Osteocyte (in vitro differentiated cells): ENCODE measurements around the gene NECTIN4. TPM values are rescaled to one million over a fixed set of nuclear protein-coding genes. Genes with fewer than 3 reads are reported as not detected.

Experiments used
- DNase-seq: peaks from one replicate; pipeline ENCODE4 v3.0.0; 2021; ENCODE audit warnings: mixed read lengths; ENCODE audit not compliant: unreplicated experiment; ENCODE audit errors: extremely low spot score
- H3K27ac Mint-ChIP-seq: one replicate; pipeline ENCODE4 v1.8.0; 2021; ENCODE audit warnings: mild to moderate bottlenecking, mixed read lengths; ENCODE audit not compliant: unreplicated experiment
- H3K27me3 Mint-ChIP-seq: one replicate; pipeline ENCODE4 v1.8.0; 2021; ENCODE audit warnings: mixed read lengths; ENCODE audit not compliant: unreplicated experiment
- H3K36me3 Mint-ChIP-seq: one replicate; pipeline ENCODE4 v1.8.0; 2021; ENCODE audit warnings: mixed read lengths; ENCODE audit not compliant: unreplicated experiment
- H3K4me1 Mint-ChIP-seq: one replicate; pipeline ENCODE4 v1.8.0; 2021; ENCODE audit warnings: mixed read lengths; ENCODE audit not compliant: unreplicated experiment
- H3K4me3 Mint-ChIP-seq: one replicate; pipeline ENCODE4 v1.8.0; 2021; ENCODE audit warnings: mild to moderate bottlenecking, moderate library complexity, mixed read lengths; ENCODE audit not compliant: unreplicated experiment
- H3K9me3 Mint-ChIP-seq: one replicate; pipeline ENCODE4 v1.8.0; 2021; ENCODE audit warnings: mixed read lengths; ENCODE audit not compliant: unreplicated experiment
- CTCF ChIP-seq: fragments of 200-600 bp; sonication (generic); IDR thresholded peaks from 2 replicates; pipeline ENCODE4 v1.5.0; 2021; ENCODE audit warnings: antibody characterized with exemption, mild to moderate bottlenecking, moderate library complexity
- total RNA-seq: library from RNA; stranded (reverse); gene quantifications from 2 replicates; pipeline ENCODE4 v1.2.1, GENCODE V29; 2021

Gene NECTIN4
- total RNA-seq, 1 donor from 2014 or later: not detected

DNA sequence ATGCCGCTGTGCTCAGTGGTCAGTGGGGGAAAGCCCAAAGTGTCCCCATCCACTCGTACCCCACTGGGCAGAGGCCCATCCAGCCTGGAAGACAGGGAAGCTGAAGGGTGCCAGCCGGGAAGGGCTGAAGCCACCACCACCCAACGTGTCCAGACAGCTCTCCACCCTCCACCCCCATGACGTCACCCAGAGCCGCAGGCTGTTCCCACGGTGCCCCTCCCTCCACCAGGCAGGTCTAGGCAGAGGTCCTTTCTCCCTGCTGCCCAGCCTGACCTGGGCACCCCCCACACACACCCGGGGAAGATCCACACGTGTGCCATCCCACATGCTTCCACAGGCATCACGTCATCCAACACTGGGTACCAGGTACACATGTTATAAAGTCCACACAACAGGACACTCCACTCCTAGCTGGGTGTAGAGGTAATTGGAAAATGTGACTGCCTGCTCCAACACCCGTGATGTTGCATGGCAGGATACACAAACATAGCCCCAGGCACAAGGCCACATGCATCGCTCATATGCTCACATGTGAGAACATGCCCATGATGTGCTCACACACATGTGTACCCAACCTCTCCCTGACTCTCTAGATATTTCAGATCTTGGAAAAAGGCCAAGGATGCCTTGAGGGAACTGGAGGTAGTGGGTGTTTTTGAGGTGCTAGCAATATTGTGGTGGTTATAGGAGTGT is 14.5 kb downstream of the NECTIN4 start:
- Mint-ChIP-seq H3K9me3 (no peaks in the 10 kb centered on the region), H3K4me3 (no peak overlapping the region), H3K27ac (no peak overlapping the region), H3K4me1 (no peaks in the 10 kb centered on the region), H3K27me3 (no peaks in the 10 kb centered on the region), H3K36me3 (no peaks in the 10 kb centered on the region)
- no peak for TF ChIP-seq CTCF
- DNase-seq: no peak

DNA sequence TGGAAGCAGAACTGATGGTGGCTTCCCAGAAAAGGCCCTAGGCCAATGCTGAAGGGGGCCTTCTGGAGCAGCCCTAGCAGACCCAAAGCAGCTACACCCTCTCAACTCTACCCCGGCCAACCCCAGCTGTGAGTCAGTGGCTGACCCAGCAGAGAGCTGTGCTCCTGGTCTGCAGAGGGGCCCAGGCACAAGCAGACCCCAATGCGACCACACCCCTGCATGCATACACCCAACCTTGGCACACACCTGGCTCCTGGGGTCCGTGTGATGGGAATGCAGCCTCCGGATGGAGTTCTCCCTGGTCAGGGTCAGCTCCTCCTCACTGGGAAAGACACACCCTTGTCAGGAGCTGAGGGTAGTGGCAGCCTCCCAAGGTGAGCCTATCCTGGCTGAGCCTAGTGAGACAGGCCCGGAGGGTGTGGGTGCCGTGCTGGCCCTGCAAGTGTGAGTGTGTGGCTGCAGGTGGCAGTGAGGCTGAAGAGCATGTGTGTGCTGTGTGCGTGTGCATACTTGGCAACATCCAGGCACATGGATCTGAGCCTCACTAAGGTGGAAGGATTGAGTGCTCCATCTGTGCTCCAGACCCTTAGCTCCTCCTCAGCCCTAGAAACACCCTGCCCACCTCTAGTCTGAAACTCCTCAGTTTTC is 15.8 kb downstream of the NECTIN4 start:
- no peaks in the 10 kb centered on the region for H3K27me3 Mint-ChIP-seq
- TF ChIP-seq CTCF: no peak
- H3K27ac Mint-ChIP-seq: no peak overlapping the region
- no peak overlapping the region for H3K4me3 Mint-ChIP-seq
- no peak for DNase-seq
- no peaks in the 10 kb centered on the region for H3K9me3 Mint-ChIP-seq
- H3K36me3 Mint-ChIP-seq: no peaks in the 10 kb centered on the region
- H3K4me1 Mint-ChIP-seq: no peaks in the 10 kb centered on the region

GRCh38 chr1:161072751-161073449 is 16.5 kb downstream of the NECTIN4 start:
- TF ChIP-seq CTCF: no peak
- Mint-ChIP-seq H3K4me1 (no peaks in the 10 kb centered on the region), H3K27me3 (no peaks in the 10 kb centered on the region), H3K36me3 (no peaks in the 10 kb centered on the region), H3K9me3 (no peaks in the 10 kb centered on the region), H3K4me3 (no peak overlapping the region), H3K27ac (no peak overlapping the region)
- no peak for DNase-seq

DNA sequence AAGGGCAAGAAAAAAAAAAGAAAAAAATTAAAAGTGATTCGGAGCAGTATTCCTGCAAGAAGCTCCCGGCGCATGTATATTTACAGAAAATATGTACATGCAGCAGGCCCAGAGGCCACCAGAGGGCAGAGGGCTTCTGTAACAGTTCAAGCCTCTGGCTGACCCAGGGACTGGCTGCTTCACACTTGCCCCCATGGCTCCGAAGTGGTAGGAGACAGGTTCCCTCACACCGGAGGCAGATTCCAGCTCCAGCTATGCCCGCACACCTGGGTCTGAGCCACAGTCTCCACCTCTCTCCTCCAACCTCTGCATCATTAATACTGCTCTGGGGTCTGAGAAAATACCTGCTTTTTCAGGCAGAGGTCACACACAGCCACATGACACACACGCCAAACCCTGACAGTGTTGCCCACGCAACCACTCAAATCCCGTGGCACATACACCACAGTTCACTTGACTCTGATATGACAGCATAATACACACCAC is 17.4 kb downstream of the NECTIN4 start:
- no peak for DNase-seq
- peak; percentile 31 for TF ChIP-seq CTCF
- peaks cover 4% of the 10 kb centered on the region for H3K27me3 Mint-ChIP-seq
- no peaks in the 10 kb centered on the region for H3K36me3 Mint-ChIP-seq
- H3K4me3 Mint-ChIP-seq: no peak overlapping the region
- no peak overlapping the region for H3K27ac Mint-ChIP-seq
- no peaks in the 10 kb centered on the region for H3K9me3 Mint-ChIP-seq
- H3K4me1 Mint-ChIP-seq: no peaks in the 10 kb centered on the region

GRCh38 chr1:161070761-161071160 is 18.6 kb downstream of the NECTIN4 start:
- no peaks in the 10 kb centered on the region for H3K36me3 Mint-ChIP-seq
- H3K27me3 Mint-ChIP-seq: peaks cover 7% of the 10 kb centered on the region
- H3K9me3 Mint-ChIP-seq: no peaks in the 10 kb centered on the region
- H3K27ac Mint-ChIP-seq: no peak overlapping the region
- no peak for DNase-seq
- no peak overlapping the region for H3K4me3 Mint-ChIP-seq
- no peaks in the 10 kb centered on the region for H3K4me1 Mint-ChIP-seq
- no peak for TF ChIP-seq CTCF
